Keratinocyte (primary cell): ENCODE results near the gene REG4. TPM values are rescaled to one million over a fixed set of nuclear protein-coding genes. Genes with fewer than 3 reads are reported as not detected.

Experiments
- DNase-seq: peaks from one replicate; pipeline ENCODE4 v3.0.0-alpha.2; 2011; ENCODE audit warnings: low read depth, missing footprints, low spot score
- FAIRE-seq: peaks from 2 replicates; lab custom pipeline; 2011; peaks lifted over from hg19 to GRCh38; lab: Jason Lieb, UNC
- H2AFZ ChIP-seq: 2 replicates; pipeline ENCODE4 v1.6.0; 2012; ENCODE audit warnings: low read length, control low read depth, inconsistent platforms; ENCODE audit not compliant: control insufficient read depth
- H3K27ac ChIP-seq: 2 replicates; pipeline ENCODE4 v1.5.1; 2011; ENCODE audit warnings: low read length; ENCODE audit not compliant: control insufficient read depth, insufficient read depth
- H3K27me3 ChIP-seq: 3 replicates; pipeline ENCODE4 v1.6.0; 2011; ENCODE audit warnings: low read length; ENCODE audit not compliant: control insufficient read depth, insufficient read depth; ENCODE audit errors: extremely low read depth
- H3K36me3 ChIP-seq, 2 experiments: 2 replicates in 1 of 2; 3 replicates in 1 of 2; pipeline ENCODE4 v1.5.1; 2011; ENCODE audit warnings: low read length in 2 of 2, mild to moderate bottlenecking in 1 of 2; ENCODE audit not compliant: control insufficient read depth in 2 of 2, insufficient read depth in 2 of 2; ENCODE audit errors: extremely low read depth in 1 of 2
- H3K4me1 ChIP-seq: 3 replicates; pipeline ENCODE4 v1.5.1; 2011; ENCODE audit warnings: low read length; ENCODE audit not compliant: control insufficient read depth, insufficient read depth; ENCODE audit errors: extremely low read depth
- H3K4me2 ChIP-seq: 3 replicates; pipeline ENCODE4 v1.6.0; 2011; ENCODE audit warnings: low read depth, low read length; ENCODE audit not compliant: control insufficient read depth, insufficient read depth; ENCODE audit errors: extremely low read depth
- H3K4me3 ChIP-seq, 3 experiments: fragments of 200-600 bp in 1 of 3; sonication (generic) in 1 of 3; 2 replicates in 2 of 3; 3 replicates in 1 of 3; pipeline ENCODE4 v1.5.1; 2011 to 2016; ENCODE audit warnings: low read length in 3 of 3, mild to moderate bottlenecking in 3 of 3, control low read depth in 2 of 3, inconsistent platforms in 1 of 3, low read depth in 1 of 3, mixed read lengths in 1 of 3, mixed run types in 1 of 3, moderate library complexity in 1 of 3; ENCODE audit not compliant: control insufficient read depth in 2 of 3, insufficient read depth in 2 of 3; ENCODE audit errors: extremely low read depth in 1 of 3
- H3K79me2 ChIP-seq: 2 replicates; pipeline ENCODE4 v1.6.0; 2012; ENCODE audit warnings: low read length; ENCODE audit not compliant: control insufficient read depth, insufficient read depth
- H3K9ac ChIP-seq: 3 replicates; pipeline ENCODE4 v1.6.0; 2011; ENCODE audit warnings: low read length; ENCODE audit not compliant: control insufficient read depth, insufficient read depth; ENCODE audit errors: extremely low read depth
- H3K9me1 ChIP-seq: 3 replicates; pipeline ENCODE4 v1.6.0; 2011; ENCODE audit warnings: low read length; ENCODE audit not compliant: control insufficient read depth, insufficient read depth; ENCODE audit errors: extremely low read depth
- H3K9me3 ChIP-seq: 2 replicates; pipeline ENCODE4 v1.5.1; 2012; ENCODE audit warnings: low read depth, low read length; ENCODE audit not compliant: control insufficient read depth
- H4K20me1 ChIP-seq: 3 replicates; pipeline ENCODE4 v1.6.0; 2011; ENCODE audit warnings: low read length; ENCODE audit not compliant: control insufficient read depth, insufficient read depth; ENCODE audit errors: extremely low read depth
- CTCF ChIP-seq, 3 experiments: IDR thresholded peaks in 1 of 3; conservative IDR thresholded peaks in 1 of 3; optimal IDR thresholded peaks in 1 of 3; 2 replicates in 2 of 3; 3 replicates in 1 of 3; pipeline versions ENCODE3 to v1.5.1; 2011; ENCODE audit warnings: low read length in 3 of 3, mild to moderate bottlenecking in 3 of 3, moderate library complexity in 2 of 3, control low read depth in 1 of 3, inconsistent platforms in 1 of 3; ENCODE audit not compliant: insufficient read depth in 2 of 3; ENCODE audit errors: extremely low read depth in 1 of 3
- EZH2 ChIP-seq: IDR thresholded peaks from one replicate; pipeline ENCODE4 v1.6.1; 2012; ENCODE audit warnings: inconsistent platforms, mild to moderate bottlenecking, low read length, moderate library complexity
- dilution Hi-C: fragments of 300-500 bp; cut with MboI; formaldehyde crosslinking; loops from one replicate; pipeline ENCODE4 v1.7.0; 2020; ENCODE audit warnings: low sequenced_read_pairs; ENCODE audit not compliant: extremely low pct_ligation_motif_present
- polyA plus RNA-seq, 5 experiments: library from polyadenylated mRNA; depleted of rRNA in 3 of 5; stranded (reverse) in 3 of 5; stranded (forward) in 1 of 5; unstranded in 1 of 5; fragments of >200 nt; gene quantifications; 1 replicate in 1 of 5; 2 replicates in 3 of 5; 3 replicates in 1 of 5; pipeline versions ENCODE4 v1.2.1 to v1.2.3, GENCODE V29; 2011 to 2012; ENCODE audit warnings: missing spikeins in 2 of 5, low read depth in 1 of 5, low replicate concordance in 1 of 5

Gene REG4
- polyA plus RNA-seq, 1 donor (not counting 4 experiments of a cell fraction or from before 2014, with no cell fraction given), result not detected

GRCh38 chr1:119858126-119858525, 46.9 kb upstream of the REG4 start:
- TF ChIP-seq CTCF (optimal IDR thresholded peaks at IDR 0.05 in 1 of 3, IDR thresholded peaks at IDR 0.05 in 1 of 3, conservative IDR thresholded peaks at IDR 0.05 in 1 of 3; ENCODE audit: extremely low read depth in 1 of 3, insufficient read depth in 2 of 3, low read length in 3 of 3) (no peak), EZH2 (no peak)
- H2AFZ ChIP-seq, result no peak overlapping the region
- no peaks in the 10 kb centered on the region for H3K27me3 ChIP-seq
- FAIRE-seq (no peak), DNase-seq (no peak)
- H3K4me1 ChIP-seq, result peaks cover 8% of the 10 kb centered on the region
- H3K79me2 ChIP-seq, result no peaks in the 10 kb centered on the region
- no peaks in the 10 kb centered on the region for H3K9me3 ChIP-seq
- H3K36me3 ChIP-seq, result no peaks in the 10 kb centered on the region
- H3K4me2 ChIP-seq, result no peak overlapping the region
- H3K9me1 ChIP-seq, result no peaks in the 10 kb centered on the region
- H3K27ac ChIP-seq, result no peak overlapping the region
- H3K9ac ChIP-seq, result no peak overlapping the region
- H4K20me1 ChIP-seq, result no peaks in the 10 kb centered on the region
- dilution Hi-C loops, result no loop called here
- no peak overlapping the region for H3K4me3 ChIP-seq

- H4K20me1 ChIP-seq, result no peaks in the 10 kb centered on the region
- no peaks in the 10 kb centered on the region for H3K36me3 ChIP-seq
- H3K9me3 ChIP-seq, result no peaks in the 10 kb centered on the region
- H3K9me1 ChIP-seq, result no peaks in the 10 kb centered on the region
- TF ChIP-seq CTCF (optimal IDR thresholded peaks at IDR 0.05 in 1 of 3, IDR thresholded peaks at IDR 0.05 in 1 of 3, conservative IDR thresholded peaks at IDR 0.05 in 1 of 3; ENCODE audit: extremely low read depth in 1 of 3, insufficient read depth in 2 of 3, low read length in 3 of 3), result no peak
- no peak for TF ChIP-seq EZH2
- H2AFZ ChIP-seq, result no peak overlapping the region
- no peaks in the 10 kb centered on the region for H3K79me2 ChIP-seq
- no peak for FAIRE-seq
- no peak overlapping the region for H3K4me3 ChIP-seq
- no peaks in the 10 kb centered on the region for H3K4me1 ChIP-seq
- no peak overlapping the region for H3K27ac ChIP-seq
- dilution Hi-C loops, result no loop called here
- no peak overlapping the region for H3K4me2 ChIP-seq
- no peak overlapping the region for H3K9ac ChIP-seq
- H3K27me3 ChIP-seq, result no peaks in the 10 kb centered on the region
- no peak for DNase-seq
These were observed 41.9 kb upstream of the REG4 start for GRCh38 chr1:119853155-119853554.
